G401 (cell line): Measurements from ENCODE around the gene CNTLN. TPM values are rescaled to one million over a fixed set of nuclear protein-coding genes. Genes with fewer than 3 reads are reported as not detected.
A peak's percentile ranks its signal among the peaks of the same experiment; 100 is the strongest.
"Not testable (repeated sequence)": the region's sequence is repeated elsewhere in the genome, so short reads cannot be mapped to it uniquely, and the experiment has no call there.

Experiments used
- DNase-seq: peaks from one replicate; pipeline ENCODE4 v3.0.0-alpha.2; 2015; ENCODE audit warnings: low spot score
- in situ Hi-C: cut with HindIII; loops from 2 replicates; pipeline ENCODE4 v1.10.0; 2016; ENCODE audit warnings: low sequenced_read_pairs, mixed read lengths
- total RNA-seq: library from RNA; depleted of rRNA; stranded (reverse); fragments of >200 nt; shearing (Covaris generic); gene quantifications from 2 replicates; pipeline ENCODE4 v1.2.3, GENCODE V29; 2014

The CNTLN gene
- total RNA-seq, 1 experiment from 2014 or later: 11.1 TPM

DNA sequence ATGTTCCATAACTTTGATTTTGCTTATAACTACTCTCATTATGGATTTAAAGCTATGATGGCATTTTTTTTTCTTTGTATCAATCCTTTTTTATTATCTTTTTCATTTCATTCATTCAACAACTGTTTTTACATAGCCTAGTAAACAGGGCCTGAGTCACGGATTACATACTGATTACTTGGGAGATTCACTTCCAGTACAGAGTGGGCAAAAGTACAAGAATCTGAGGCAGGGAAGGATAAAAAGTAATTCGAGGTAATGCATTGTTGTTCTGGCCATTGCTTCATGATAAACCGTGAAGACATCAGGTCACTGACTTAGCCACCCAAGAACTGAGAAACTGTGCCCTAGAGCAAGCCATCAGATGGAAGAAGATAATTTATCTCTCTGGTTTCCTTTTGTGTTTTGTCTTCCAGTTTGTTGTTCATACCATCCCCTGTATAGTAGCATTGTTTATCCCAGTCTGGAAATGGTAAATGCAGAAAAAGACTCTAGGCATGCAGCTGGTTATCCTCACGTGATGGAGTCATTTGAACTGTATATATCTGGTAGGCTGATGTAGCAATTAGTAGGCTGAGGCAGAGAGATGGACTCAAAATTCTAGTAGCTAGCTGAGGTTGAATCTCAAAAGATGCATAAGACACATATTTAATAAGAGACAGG, 145.6 kb downstream of the CNTLN start:
- DNase-seq: no peak
- in situ Hi-C loops: no loop called here

GRCh38 chr9:17290673-17291072, 155.8 kb downstream of the CNTLN start:
- in situ Hi-C loops, DNase-seq: not testable (repeated sequence)

- no peak for DNase-seq
- in situ Hi-C loops: no loop called here
These were observed 156.9 kb downstream of the CNTLN start for GRCh38 chr9:17291766-17292165.

- no peak for DNase-seq
- in situ Hi-C loops: no loop called here
These were observed 158.8 kb downstream of the CNTLN start for GRCh38 chr9:17293685-17294084.

GRCh38 chr9:17294822-17295624, 160.2 kb downstream of the CNTLN start:
- in situ Hi-C loops: no loop called here
- no peak for DNase-seq

DNA sequence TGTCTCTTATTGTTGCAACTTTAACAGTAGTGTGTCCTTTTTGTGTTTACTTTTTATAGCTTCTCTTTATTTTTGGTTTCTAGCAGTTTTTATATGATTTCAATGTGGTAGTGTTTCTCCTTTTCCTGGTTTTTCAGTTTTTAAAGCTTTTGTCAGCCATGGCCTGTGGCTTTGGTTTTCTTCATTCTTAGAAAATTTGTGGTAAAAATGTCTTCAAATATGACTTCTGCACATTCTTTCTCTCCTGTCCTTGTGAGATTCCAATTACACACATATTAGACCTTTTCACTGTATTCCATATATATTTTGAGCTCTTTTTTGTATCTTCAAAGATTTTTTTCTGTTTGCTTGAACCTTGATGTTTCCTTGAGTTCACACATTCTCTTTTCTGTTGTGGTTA, 180.5 kb downstream of the CNTLN start:
- in situ Hi-C loops: no loop called here
- DNase-seq: no peak

- in situ Hi-C loops: no loop called here
These were observed 184.0 kb downstream of the CNTLN start for GRCh38 chr9:17318821-17319320.

DNA sequence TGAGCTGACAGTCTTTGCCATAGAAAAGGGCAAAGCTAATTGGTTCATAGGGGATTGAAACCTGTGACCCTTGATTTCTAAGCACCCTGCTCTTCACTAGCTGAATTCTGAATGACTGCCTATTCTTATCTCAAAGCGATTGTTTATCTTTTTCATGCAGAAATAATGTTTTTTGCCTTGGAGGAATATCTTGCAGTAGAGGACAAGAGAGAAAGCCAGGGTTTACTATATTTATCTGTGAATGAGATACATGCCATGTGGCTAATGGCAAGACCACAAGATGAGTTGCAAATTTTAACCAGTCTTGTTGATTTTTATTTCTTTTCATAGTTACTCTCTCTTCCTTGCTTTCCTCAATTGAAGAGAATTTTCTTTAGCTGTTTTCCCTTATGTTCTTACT, 185.0 kb downstream of the CNTLN start:
- in situ Hi-C loops: no loop called here
- DNase-seq: no peak

More at GRCh38 chr9:17318821-17319320, 184.0 kb downstream of the CNTLN start:
- no peak for DNase-seq

GRCh38 chr9:17322882-17323864, 188.3 kb downstream of the CNTLN start:
- in situ Hi-C loops: no loop called here
- DNase-seq: no peak

DNA sequence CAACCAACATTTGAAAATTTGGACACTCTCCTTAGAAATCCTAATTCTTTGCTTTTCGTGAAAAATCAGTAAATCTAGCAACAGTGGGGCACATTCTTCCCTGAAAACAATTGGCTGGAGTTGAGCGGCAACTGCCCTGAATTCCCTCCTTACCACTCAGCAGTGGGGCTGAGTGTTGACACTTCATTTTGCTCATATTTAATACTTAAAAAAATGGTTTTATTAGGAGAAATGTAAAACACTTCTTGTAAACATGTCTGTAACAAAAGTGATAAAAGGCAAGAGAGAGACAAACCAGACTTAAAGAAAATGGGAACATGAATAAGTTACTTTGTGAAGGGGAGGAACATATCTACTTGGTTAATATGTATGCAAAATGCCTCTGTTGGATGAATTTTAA, 193.5 kb downstream of the CNTLN start:
- in situ Hi-C loops: no loop called here
- no peak for DNase-seq

- DNase-seq: no peak
- in situ Hi-C loops: no loop called here
These were observed 195.3 kb downstream of the CNTLN start for GRCh38 chr9:17330097-17330496.

GRCh38 chr9:17332115-17332514, 197.3 kb downstream of the CNTLN start:
- in situ Hi-C loops: no loop called here
- no peak for DNase-seq

- no peak for DNase-seq
- in situ Hi-C loops: no loop called here
These were observed 204.3 kb downstream of the CNTLN start for GRCh38 chr9:17339156-17339555.

GRCh38 chr9:17342696-17343095, 207.9 kb downstream of the CNTLN start:
- in situ Hi-C loops: no loop called here
- DNase-seq: peak; percentile 81

DNA sequence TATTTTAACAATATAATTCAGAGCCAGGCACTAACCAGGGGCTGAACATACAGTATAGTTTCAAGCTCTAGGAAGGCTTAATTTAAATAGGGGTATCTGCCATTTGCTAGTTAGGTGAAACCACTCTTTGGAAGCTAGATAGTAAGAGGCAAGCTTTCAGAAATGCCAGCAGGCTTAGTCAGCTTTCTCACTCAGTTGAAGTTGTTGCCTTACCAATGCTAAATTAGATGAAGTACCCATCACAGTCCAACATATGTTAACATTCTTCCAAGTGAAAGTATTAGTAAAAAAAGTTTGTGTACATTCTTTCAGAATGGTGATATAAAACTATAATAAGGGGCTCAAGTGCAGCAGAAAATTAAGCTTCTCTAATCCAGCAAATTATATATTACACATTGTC, 215.0 kb downstream of the CNTLN start:
- no peak for DNase-seq
- in situ Hi-C loops: no loop called here

DNA sequence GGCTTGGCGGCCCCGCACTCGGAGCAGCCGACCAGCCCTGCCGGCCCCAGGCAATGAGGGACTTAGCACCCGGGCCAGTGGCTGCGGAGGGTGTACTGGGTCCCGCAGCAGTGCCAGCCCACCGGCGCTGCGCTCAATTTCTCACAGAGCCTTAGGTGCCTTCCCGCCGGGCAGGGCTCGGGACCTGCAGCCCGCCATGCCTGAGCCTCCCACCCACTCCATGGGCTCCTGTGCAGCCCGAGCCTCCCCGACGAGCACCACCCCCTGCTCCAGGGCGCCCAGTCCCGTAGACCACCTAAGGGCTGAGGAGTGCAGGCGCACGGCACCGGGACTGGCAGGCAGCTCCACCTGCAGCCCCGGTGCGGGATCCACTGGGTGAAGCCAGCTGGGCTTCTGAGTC, 219.2 kb downstream of the CNTLN start:
- DNase-seq, in situ Hi-C loops: not testable (repeated sequence)

DNA sequence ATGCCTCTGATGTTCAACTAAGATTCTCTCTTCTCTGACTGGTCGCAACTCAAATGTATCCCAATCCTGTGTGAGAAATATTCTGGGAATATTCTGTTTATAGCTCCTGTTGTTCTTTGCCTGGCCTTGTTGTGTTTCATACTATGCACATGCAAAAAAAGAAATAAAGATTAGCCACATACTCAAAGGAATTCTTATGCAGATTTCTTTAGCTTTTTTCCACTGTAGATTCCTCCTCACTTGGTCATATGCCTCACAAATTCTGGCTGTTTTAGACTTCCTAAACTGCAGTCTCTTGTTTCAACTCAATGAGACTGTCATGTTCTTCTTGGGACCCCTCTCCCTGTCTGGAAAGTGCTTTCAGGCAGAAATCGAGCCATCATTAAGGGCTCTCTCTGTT, 226.5 kb downstream of the CNTLN start:
- DNase-seq: no peak
- in situ Hi-C loops: no loop called here

GRCh38 chr9:17367035-17367434, 232.2 kb downstream of the CNTLN start:
- no peak for DNase-seq
- in situ Hi-C loops: no loop called here

- DNase-seq: no peak
These were observed 245.5 kb downstream of the CNTLN start for GRCh38 chr9:17380126-17380861.

More at GRCh38 chr9:17380126-17380861, 245.5 kb downstream of the CNTLN start:
- in situ Hi-C loops: no loop called here
